KOPT-K1 (cell line): ENCODE results near the gene RPS27A.
"Not testable (repeated sequence)": the region's sequence is repeated elsewhere in the genome, so short reads cannot be mapped to it uniquely, and the experiment has no call there.

Experiments used
- H3K27ac ChIP-seq: fragments of 200-600 bp; sonication (generic); 2 replicates; pipeline ENCODE4 v1.5.1; 2016; ENCODE audit warnings: antibody characterized with exemption, mild to moderate bottlenecking, low read depth, low read length; ENCODE audit not compliant: poor library complexity, severe bottlenecking
- H3K36me3 ChIP-seq: fragments of 200-600 bp; sonication (generic); 2 replicates; pipeline ENCODE4 v1.5.1; 2017; ENCODE audit warnings: antibody characterized with exemption, mild to moderate bottlenecking, low read length, moderate library complexity; ENCODE audit not compliant: insufficient read depth
- H3K9me3 ChIP-seq: fragments of 200-600 bp; sonication (generic); 2 replicates; pipeline ENCODE4 v1.5.1; 2017; ENCODE audit warnings: antibody characterized with exemption, low read length, mild to moderate bottlenecking; ENCODE audit not compliant: insufficient read depth, poor library complexity, severe bottlenecking

RPS27A gene

GRCh38 chr2:55268907-55269644 lies 36.6 kb downstream of the RPS27A start, which contains the start of gene MTIF2:
MTIF2 (minus strand) TSS chr2:55269231; CDS start chr2:55263858, 5,373 bp downstream.
- H3K9me3 ChIP-seq = no peaks in the 10 kb centered on the region
- peak within 1 kb of the TSS; percentile 63 for H3K27ac ChIP-seq
- peaks cover 13% of the 10 kb centered on the region; the same call in 1 of the 2 replicates for H3K36me3 ChIP-seq

- Histone ChIP-seq H3K36me3 (peaks cover 7% of the 10 kb centered on the region; the same call in 1 of the 2 replicates), H3K27ac (peak overlapping the region; percentile 63), H3K9me3 (no peaks in the 10 kb centered on the region)
Measured at GRCh38 chr2:55269645-55269990, 37.1 kb downstream of the RPS27A start.

- not testable (repeated sequence) for H3K36me3 ChIP-seq, H3K27ac ChIP-seq
Measured at GRCh38 chr2:55274346-55274745, 41.9 kb downstream of the RPS27A start.

GRCh38 chr2:55277310-55277709 lies 44.8 kb downstream of the RPS27A start:
- Histone ChIP-seq H3K27ac (no peak overlapping the region), H3K9me3 (no peaks in the 10 kb centered on the region), H3K36me3 (no peaks in the 10 kb centered on the region)

More at GRCh38 chr2:55274346-55274745, 41.9 kb downstream of the RPS27A start:
- H3K9me3 ChIP-seq = not testable (repeated sequence)

- H3K9me3 ChIP-seq, H3K27ac ChIP-seq, H3K36me3 ChIP-seq: not testable (repeated sequence)
Measured at GRCh38 chr2:55279214-55279835, 46.8 kb downstream of the RPS27A start.

GRCh38 chr2:55279859-55280424 lies 47.5 kb downstream of the RPS27A start:
- H3K9me3 ChIP-seq, H3K36me3 ChIP-seq, H3K27ac ChIP-seq: not testable (repeated sequence)

GRCh38 chr2:55280851-55281546 lies 48.5 kb downstream of the RPS27A start:
- H3K27ac ChIP-seq, H3K9me3 ChIP-seq, H3K36me3 ChIP-seq: not testable (repeated sequence)

GRCh38 chr2:55282110-55282917 lies 49.8 kb downstream of the RPS27A start:
- H3K36me3 ChIP-seq = peaks cover 19% of the 10 kb centered on the region
- H3K9me3 ChIP-seq = no peaks in the 10 kb centered on the region
- H3K27ac ChIP-seq = peak overlapping the region; percentile 69

- no peak overlapping the region for H3K27ac ChIP-seq
- H3K36me3 ChIP-seq = peaks cover 25% of the 10 kb centered on the region
- H3K9me3 ChIP-seq = no peaks in the 10 kb centered on the region
Measured at GRCh38 chr2:55283083-55283482, 50.6 kb downstream of the RPS27A start.
